ENCODE results near the gene TWIST2. TPM values are rescaled to one million over a fixed set of nuclear protein-coding genes. Genes with fewer than 3 reads are reported as not detected.

TWIST2 gene
- polyA plus RNA-seq, 3 donors = 3.8 to 9.0 (median 4.3) TPM

DNA sequence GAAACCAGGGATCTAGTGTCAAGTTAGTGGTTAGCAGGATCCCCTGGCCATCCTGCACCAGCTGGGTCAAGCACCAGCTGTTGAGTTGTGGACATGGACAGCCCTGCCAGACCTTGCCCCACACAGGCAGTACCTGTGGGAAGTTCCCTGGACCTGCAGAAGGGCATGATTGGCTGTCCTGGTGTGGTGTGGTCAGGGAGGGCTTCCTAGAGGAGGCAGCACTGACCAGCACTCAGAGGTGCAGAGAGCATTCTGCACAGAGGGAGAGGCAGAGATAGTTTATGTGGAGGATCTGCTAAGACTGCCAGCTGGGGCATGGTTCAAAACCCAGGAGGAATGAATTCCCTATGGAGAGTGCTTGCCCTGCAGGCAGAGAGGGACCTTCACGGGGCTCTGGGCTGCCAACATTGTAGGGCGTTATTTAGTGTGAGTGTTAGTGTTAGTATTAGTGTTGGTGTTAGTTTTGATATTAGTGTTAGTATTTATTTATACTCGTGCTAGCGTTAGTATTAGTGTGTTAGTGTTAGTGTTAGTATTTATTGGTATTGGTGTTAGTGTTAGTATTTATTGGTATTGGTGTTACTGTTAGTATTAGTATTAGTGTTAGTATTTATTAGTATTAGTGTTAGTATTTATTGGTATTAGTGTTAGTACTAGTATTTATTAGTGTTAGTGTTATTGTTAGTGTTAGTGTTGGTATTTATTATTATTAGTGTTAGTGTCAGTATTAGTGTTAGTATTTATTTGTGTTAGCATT is 31.9 kb downstream of the TWIST2 start:
- DNase-seq (ENCODE audit: extremely low read depth in 1 of 11, low read depth in 9 of 11, low spot score in 4 of 11) = no peak

GRCh38 chr2:238881353-238882081 is 33.6 kb downstream of the TWIST2 start:
- DNase-seq (ENCODE audit: extremely low read depth in 1 of 11, low read depth in 9 of 11, low spot score in 4 of 11) = no peak

DNA sequence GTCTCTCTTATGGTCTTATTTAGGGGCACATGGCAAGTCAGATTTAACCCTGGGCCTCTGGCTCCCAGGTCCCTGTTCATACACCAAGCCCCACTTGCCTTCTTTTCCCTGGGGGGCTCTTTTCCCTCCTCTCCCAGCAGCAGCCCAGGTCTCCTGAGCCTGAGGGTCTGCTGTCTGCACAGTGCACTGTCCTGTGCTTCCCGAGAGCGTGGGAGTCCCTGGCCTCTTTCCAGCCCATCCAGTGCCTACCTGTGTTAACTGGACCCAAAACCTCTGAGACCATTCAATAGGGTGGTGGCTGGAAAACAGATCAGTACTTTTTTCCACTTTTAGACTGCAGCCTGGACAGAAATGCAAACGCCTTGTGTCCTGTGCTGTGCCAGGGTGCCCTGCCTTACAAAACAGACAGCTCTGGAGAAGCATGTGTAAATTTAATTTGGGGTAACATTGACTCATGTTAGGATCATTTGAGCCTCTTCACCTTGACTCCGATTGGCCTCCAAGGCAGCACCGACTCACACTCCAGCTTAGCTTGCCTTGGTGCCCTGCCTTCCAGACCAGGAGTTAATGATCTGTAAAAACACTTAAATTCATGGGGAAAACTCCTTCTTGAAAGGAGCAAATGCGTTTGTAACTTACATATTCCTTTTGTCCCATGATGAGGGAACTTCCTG is 34.3 kb downstream of the TWIST2 start:
- DNase-seq (ENCODE audit: extremely low read depth in 1 of 11, low read depth in 9 of 11, low spot score in 4 of 11) = no peak

- no peak for DNase-seq (ENCODE audit: extremely low read depth in 1 of 11, low read depth in 9 of 11, low spot score in 4 of 11)
Measured at GRCh38 chr2:238883421-238883901, 35.6 kb downstream of the TWIST2 start.

- DNase-seq (ENCODE audit: extremely low read depth in 1 of 11, low read depth in 9 of 11, low spot score in 4 of 11) = no peak
Measured at GRCh38 chr2:238884122-238884811, 36.4 kb downstream of the TWIST2 start.

- DNase-seq (ENCODE audit: extremely low read depth in 1 of 11, low read depth in 9 of 11, low spot score in 4 of 11) = no peak
Measured at GRCh38 chr2:238884812-238885408, 37.0 kb downstream of the TWIST2 start.

GRCh38 chr2:238886453-238887094 is 38.7 kb downstream of the TWIST2 start:
- DNase-seq (ENCODE audit: extremely low read depth in 1 of 11, low read depth in 9 of 11, low spot score in 4 of 11) = no peak

GRCh38 chr2:238887616-238888015 is 39.7 kb downstream of the TWIST2 start:
- no peak for DNase-seq (ENCODE audit: extremely low read depth in 1 of 11, low read depth in 9 of 11, low spot score in 4 of 11)

DNA sequence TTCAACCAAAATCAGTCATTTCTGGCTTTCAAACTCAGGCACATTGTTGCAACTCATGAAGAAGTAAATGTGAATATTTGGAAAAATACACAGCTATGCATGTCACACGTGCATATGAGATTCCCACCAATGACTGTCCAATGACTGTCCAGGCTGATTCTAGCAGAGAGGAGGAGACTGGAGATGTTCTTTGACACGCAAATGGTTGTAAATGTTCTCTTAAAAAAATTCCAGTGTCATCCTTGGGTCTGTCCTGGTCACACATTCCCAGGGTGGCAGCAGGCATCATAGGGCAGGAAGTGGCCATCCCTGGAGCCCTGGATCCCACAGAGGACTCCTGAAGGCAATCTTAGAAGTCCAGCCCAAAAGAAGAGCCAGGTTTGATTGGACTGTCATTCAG is 40.9 kb downstream of the TWIST2 start:
- DNase-seq (ENCODE audit: extremely low read depth in 1 of 11, low read depth in 9 of 11, low spot score in 4 of 11) = no peak

DNA sequence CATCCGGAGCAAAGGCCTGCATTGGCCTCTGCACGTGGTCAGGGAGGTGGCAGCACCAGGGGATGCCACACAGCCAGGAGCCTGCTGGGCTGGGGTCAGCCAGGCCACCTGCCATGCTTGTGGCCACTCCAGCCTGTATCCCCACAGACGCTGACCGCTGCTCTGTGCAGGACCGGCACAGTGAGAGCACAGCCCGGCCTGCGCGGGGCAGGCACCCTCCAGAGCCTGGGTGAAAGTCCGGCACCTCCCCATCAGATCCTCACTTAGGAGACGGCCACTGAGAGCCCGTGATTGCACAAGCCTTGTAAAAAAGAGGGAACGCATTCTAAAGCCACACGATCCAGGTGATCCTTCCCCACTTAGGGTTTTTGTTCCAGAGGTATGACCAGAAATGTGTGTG is 42.2 kb downstream of the TWIST2 start:
- no peak for DNase-seq (ENCODE audit: extremely low read depth in 1 of 11, low read depth in 9 of 11, low spot score in 4 of 11)

GRCh38 chr2:238890618-238891456 is 43.0 kb downstream of the TWIST2 start:
- DNase-seq (ENCODE audit: extremely low read depth in 1 of 11, low read depth in 9 of 11, low spot score in 4 of 11) = no peak

DNA sequence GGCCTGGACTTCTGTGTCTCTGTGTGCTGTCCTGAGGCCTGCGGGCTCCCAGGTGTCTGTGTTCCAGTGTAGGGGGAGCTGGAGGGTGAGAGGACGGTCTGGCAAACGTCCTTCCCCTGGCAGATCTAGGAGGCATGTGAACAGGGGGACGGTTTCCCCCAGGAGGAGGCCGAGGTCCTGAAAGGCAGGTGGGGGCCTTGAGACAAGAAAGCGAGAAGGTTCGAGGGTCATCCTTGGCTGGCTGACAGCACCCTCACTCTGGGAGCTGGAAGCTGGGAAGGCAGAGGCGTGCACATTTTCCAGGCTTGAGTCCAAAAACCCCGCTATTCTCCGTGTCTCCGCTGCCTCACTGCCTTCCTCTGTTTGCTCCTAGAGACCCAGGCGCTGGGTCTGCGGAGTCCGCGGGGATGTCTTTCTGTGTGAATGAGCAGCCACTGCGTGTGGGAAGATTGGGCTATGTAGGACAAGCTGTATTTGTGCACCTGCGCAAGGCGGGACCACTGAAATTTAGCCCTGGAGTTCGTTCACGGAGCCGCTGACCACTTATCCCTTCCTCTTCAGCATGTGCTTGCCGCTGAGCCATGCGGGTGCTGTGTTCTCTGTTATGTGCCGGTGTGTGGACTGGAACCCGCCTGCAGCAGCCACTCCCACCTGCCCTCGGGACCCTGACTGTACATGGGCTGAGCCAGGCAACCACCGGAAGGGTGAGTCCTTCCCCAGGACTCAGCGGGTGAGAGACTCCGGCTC is 43.7 kb downstream of the TWIST2 start:
- DNase-seq (ENCODE audit: extremely low read depth in 1 of 11, low read depth in 9 of 11, low spot score in 4 of 11) = no peak

DNA sequence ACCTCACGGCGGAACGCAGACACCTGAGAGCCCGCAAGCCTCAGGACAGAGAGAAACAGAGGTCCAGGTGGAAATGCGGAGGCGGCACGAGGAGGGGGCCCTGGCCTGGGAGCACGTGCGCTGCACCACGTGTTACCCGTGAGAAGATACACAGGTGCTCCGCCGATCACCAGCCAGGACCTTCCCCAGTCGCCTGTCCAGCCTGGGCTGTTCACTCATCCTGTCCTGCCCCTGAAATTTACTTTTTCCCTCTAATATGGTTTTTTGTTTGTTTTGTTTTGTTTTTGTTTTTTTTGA is 44.3 kb downstream of the TWIST2 start:
- DNase-seq (ENCODE audit: extremely low read depth in 1 of 11, low read depth in 9 of 11, low spot score in 4 of 11) = no peak

- no peak for DNase-seq (ENCODE audit: extremely low read depth in 1 of 11, low read depth in 9 of 11, low spot score in 4 of 11)
Measured at GRCh38 chr2:238892796-238893195, 44.9 kb downstream of the TWIST2 start.

GRCh38 chr2:238893349-238894000 is 45.6 kb downstream of the TWIST2 start:
- DNase-seq (ENCODE audit: extremely low read depth in 1 of 11, low read depth in 9 of 11, low spot score in 4 of 11) = no peak

DNA sequence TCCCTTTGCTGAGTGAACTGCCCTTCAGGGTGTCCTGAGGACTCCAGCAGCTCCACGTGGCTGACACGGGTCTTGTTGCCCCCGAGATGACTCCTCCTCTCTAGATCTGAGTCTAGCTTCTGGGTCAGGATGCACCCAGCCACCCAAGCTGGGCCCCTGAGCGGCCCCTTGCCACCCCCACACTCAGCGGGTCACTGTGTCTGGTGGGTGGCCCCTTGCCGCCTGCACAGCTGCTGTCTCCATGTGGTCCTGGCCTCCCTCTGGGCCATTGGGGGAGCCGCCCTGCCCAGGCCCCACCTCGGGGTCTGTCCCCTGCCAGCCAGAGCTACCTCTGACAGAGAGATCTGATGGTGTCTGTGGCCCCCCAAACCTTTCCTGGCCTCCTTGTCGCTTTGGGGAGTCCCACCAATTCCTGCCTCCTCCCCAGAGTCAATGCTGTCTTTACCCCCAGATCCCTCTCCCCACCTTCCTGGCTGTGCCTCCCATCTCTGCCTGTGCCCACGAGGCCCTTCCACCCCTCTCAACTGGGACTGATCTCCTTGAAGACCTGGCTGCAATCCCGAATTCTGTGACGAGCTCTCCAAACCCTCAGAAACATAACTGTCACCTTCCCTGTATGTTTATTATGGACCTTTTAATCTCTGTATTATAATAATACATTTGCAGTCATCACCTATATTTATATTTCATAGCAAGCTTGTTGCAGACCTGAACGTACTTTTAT is 46.5 kb downstream of the TWIST2 start:
- DNase-seq (ENCODE audit: extremely low read depth in 1 of 11, low read depth in 9 of 11, low spot score in 4 of 11) = no peak
